ENCODE results near the gene AMPH.

AMPH gene

DNA sequence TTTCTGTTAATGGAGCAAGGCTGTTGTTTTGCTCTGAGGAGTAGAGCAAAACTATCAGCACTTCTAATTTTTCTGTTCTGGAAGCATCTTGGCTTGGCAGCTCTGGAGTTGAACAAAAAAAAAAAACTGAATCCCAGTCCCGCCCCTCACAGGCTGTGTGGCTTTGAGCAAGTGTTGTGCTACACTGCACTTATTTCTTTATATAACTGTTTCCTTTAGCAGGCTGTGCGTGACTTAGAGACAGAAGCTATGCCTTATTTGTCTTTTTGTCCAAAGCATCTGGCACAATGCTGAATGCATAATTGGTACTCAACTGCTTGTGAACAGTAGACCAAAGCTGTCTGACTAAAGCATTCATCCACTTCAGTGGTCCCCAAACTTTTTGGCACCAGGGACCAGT, 96.1 kb downstream of the AMPH start:
- no peak overlapping the region for H3K27ac ChIP-seq
- POLR2A ChIA-PET (ENCODE audit: low non-redundant PET) = no interaction called here
- DNase-seq (ENCODE audit: low spot score) = no peak
- CTCF ChIA-PET = interaction anchor here (0.6 kb wide), 1 partner anchor 301 kb away, joined by 4 read pairs; no protein-coding TSS in a partner anchor
- TF ChIP-seq, protein P1, sequence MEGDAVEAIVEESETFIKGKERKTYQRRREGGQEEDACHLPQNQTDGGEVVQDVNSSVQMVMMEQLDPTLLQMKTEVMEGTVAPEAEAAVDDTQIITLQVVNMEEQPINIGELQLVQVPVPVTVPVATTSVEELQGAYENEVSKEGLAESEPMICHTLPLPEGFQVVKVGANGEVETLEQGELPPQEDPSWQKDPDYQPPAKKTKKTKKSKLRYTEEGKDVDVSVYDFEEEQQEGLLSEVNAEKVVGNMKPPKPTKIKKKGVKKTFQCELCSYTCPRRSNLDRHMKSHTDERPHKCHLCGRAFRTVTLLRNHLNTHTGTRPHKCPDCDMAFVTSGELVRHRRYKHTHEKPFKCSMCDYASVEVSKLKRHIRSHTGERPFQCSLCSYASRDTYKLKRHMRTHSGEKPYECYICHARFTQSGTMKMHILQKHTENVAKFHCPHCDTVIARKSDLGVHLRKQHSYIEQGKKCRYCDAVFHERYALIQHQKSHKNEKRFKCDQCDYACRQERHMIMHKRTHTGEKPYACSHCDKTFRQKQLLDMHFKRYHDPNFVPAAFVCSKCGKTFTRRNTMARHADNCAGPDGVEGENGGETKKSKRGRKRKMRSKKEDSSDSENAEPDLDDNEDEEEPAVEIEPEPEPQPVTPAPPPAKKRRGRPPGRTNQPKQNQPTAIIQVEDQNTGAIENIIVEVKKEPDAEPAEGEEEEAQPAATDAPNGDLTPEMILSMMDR (conservative IDR thresholded peaks at IDR 0.05; ENCODE audit: low read depth) = no peak

GRCh38 chr7:38525857-38526256, 105.3 kb downstream of the AMPH start:
- TF ChIP-seq, protein P1 (conservative IDR thresholded peaks at IDR 0.05; ENCODE audit: low read depth) = no peak
- ChIA-PET CTCF (no interaction called here), POLR2A (ENCODE audit: low non-redundant PET) (no interaction called here)
- DNase-seq (ENCODE audit: low spot score) = no peak
- no peak overlapping the region for H3K27ac ChIP-seq

DNA sequence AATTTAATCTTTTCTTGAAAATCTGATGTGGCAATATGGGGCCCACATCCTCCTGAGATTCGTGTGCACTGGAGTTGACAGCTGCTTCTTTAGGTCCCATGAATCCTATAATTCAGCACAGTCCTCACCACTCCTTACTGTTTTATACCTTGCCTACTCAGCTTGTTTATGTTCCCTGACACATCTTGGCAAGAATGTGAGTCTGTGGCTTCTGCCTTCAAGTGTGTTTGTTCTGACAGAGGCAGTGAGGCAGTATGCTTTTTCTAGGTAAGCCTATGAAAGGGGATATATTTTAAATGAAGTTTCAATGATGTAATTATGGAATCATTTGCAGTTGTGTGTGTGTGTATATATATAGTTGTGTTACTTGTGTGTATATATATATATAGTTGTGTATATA, 106.4 kb downstream of the AMPH start:
- TF ChIP-seq, protein P1 (conservative IDR thresholded peaks at IDR 0.05; ENCODE audit: low read depth) = no peak
- no peak for DNase-seq (ENCODE audit: low spot score)
- no peak overlapping the region for H3K27ac ChIP-seq
- POLR2A ChIA-PET (ENCODE audit: low non-redundant PET) = no interaction called here
- CTCF ChIA-PET = no interaction called here

- CTCF ChIA-PET = no interaction called here
- H3K27ac ChIP-seq = no peak overlapping the region
- DNase-seq (ENCODE audit: low spot score) = no peak
- TF ChIP-seq, protein P1 (conservative IDR thresholded peaks at IDR 0.05; ENCODE audit: low read depth) = no peak
- POLR2A ChIA-PET (ENCODE audit: low non-redundant PET) = no interaction called here
These were observed 110.4 kb downstream of the AMPH start for GRCh38 chr7:38520741-38521140.

DNA sequence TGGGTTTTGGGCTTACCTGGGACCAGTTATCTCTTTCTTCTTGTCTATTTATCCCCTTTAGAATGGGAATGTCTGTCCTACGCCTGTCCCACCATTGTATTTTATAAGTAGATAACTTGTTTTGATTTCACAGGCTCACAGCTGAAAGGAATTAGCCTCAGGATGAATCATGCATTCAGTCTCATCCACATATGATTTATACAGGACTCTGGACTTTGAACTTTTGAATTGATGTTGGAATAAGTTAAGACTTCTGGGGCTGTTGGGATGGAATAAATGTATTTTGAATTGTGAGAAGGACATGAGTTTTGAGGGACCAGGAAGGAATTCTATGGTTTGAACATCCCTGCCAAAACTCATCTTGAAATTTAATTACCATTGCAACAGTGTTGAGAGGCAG, 112.6 kb downstream of the AMPH start:
- H3K27ac ChIP-seq = no peak overlapping the region
- CTCF ChIA-PET = interaction anchor here (0.6 kb wide), 1 partner anchor 112 kb away, joined by 3 read pairs; no protein-coding TSS in a partner anchor
- POLR2A ChIA-PET (ENCODE audit: low non-redundant PET) = no interaction called here
- DNase-seq (ENCODE audit: low spot score) = no peak
- TF ChIP-seq, protein P1 (conservative IDR thresholded peaks at IDR 0.05; ENCODE audit: low read depth) = no peak

- ChIA-PET CTCF (no interaction called here), POLR2A (ENCODE audit: low non-redundant PET) (interaction anchor here (0.5 kb wide), 1 partner anchor 18 kb away, joined by 3 read pairs; no protein-coding TSS in a partner anchor)
- TF ChIP-seq, protein P1 (conservative IDR thresholded peaks at IDR 0.05; ENCODE audit: low read depth) = no peak
- DNase-seq (ENCODE audit: low spot score) = no peak
- no peak overlapping the region for H3K27ac ChIP-seq
These were observed 118.5 kb downstream of the AMPH start for GRCh38 chr7:38512704-38513103.

GRCh38 chr7:38512291-38512690, 118.9 kb downstream of the AMPH start:
- TF ChIP-seq, protein P1 (conservative IDR thresholded peaks at IDR 0.05; ENCODE audit: low read depth) = no peak

More at GRCh38 chr7:38512291-38512690, 118.9 kb downstream of the AMPH start:
- ChIA-PET POLR2A (ENCODE audit: low non-redundant PET) (no interaction called here), CTCF (no interaction called here)
- no peak overlapping the region for H3K27ac ChIP-seq
- DNase-seq (ENCODE audit: low spot score) = no peak

Measured in RWPE1 (cell line).